ENCODE measurements around the gene ISG20. TPM values are rescaled to one million over a fixed set of nuclear protein-coding genes. Genes with fewer than 3 reads are reported as not detected.

Gene ISG20
- total and polyA plus RNA-seq, 2 donors (not counting 3 experiments of a cell fraction or from before 2014, with no cell fraction given) = 6.4 to 7.5 TPM

DNA sequence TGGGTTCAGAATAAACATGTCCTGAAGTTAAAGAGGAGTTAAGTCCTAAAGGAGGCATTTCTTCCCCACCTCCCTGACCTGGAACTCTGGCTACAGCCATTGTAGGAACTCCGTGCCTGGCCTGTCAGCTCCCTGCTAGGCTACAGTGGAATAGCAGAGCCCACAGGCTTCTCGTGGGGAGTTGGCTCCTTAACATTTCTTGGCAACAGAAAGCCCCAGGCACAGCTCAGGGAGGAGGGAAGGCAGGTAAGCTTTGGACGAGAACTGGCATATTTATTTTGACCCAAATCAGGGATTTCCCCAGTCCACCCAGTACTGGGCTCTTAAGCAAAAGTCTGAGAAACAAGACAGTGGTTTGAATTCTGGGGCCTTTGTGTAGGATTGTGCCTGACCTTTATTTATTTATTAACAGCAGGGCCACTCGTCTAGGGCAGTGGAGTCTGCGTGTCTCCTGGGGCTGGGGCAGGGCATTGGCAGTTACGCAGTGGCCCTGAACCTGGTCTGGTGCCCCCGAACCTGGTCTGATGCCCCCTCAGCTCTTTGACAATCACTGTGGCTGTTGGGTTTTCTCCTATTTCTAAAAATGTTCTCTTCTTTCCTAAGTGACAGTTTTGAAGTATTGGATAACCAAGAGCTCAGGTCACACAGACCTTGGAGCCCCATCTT lies 7.9 kb upstream of the ISG20 start:
- Histone ChIP-seq H3K9me1 (replicated peaks; ENCODE audit: control insufficient read depth, extremely low read depth, insufficient read depth, low read length) (no peaks in the 10 kb centered on the region), H3K79me2 (ENCODE audit: control insufficient read depth, insufficient read depth, low read length) (peaks cover 58% of the 10 kb centered on the region), H3K4me2 (ENCODE audit: insufficient read depth, low read length) (no peak overlapping the region), H3K9ac (replicated peaks; ENCODE audit: extremely low read depth, insufficient read depth, low read length) (no peak overlapping the region), H2AFZ (ENCODE audit: low read depth, low read length) (no peak overlapping the region), H4K20me1 (replicated peaks; ENCODE audit: control insufficient read depth, extremely low read depth, insufficient read depth, low read length) (no peaks in the 10 kb centered on the region), H3K9me3 (replicated peaks; ENCODE audit: control insufficient read depth, insufficient read depth, low read length) (no peaks in the 10 kb centered on the region), H3K4me3 (replicated peaks in 1 of 3; ENCODE audit: insufficient read depth in 1 of 3, low read depth in 1 of 3, low read length in 3 of 3) (no peak overlapping the region), H3K36me3 (ENCODE audit: control insufficient read depth in 2 of 2, extremely low read depth in 1 of 2, insufficient read depth in 2 of 2, low read length in 2 of 2) (peaks cover 12 to 32% of the 10 kb centered on the region in 2 experiments), H3K27me3 (ENCODE audit: control insufficient read depth in 2 of 2, insufficient read depth in 2 of 2, low read length in 2 of 2) (no peaks in the 10 kb centered on the region), H3K4me1 (ENCODE audit: control insufficient read depth, extremely low read depth, insufficient read depth, low read length) (peaks cover 19% of the 10 kb centered on the region), H3K27ac (ENCODE audit: insufficient read depth, low read depth, low read length) (peak overlapping the region; percentile 26)
- TF ChIP-seq, protein P1, sequence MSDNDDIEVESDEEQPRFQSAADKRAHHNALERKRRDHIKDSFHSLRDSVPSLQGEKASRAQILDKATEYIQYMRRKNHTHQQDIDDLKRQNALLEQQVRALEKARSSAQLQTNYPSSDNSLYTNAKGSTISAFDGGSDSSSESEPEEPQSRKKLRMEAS (IDR thresholded peaks at IDR 0.05; ENCODE audit: insufficient read depth, insufficient read length) = no peak
- no peak for TF ChIP-seq POLR2A (IDR thresholded peaks at IDR 0.05; ENCODE audit: low read depth, low read length)
- TF ChIP-seq, protein P2, sequence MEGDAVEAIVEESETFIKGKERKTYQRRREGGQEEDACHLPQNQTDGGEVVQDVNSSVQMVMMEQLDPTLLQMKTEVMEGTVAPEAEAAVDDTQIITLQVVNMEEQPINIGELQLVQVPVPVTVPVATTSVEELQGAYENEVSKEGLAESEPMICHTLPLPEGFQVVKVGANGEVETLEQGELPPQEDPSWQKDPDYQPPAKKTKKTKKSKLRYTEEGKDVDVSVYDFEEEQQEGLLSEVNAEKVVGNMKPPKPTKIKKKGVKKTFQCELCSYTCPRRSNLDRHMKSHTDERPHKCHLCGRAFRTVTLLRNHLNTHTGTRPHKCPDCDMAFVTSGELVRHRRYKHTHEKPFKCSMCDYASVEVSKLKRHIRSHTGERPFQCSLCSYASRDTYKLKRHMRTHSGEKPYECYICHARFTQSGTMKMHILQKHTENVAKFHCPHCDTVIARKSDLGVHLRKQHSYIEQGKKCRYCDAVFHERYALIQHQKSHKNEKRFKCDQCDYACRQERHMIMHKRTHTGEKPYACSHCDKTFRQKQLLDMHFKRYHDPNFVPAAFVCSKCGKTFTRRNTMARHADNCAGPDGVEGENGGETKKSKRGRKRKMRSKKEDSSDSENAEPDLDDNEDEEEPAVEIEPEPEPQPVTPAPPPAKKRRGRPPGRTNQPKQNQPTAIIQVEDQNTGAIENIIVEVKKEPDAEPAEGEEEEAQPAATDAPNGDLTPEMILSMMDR (IDR thresholded peaks at IDR 0.05; ENCODE audit: extremely low read depth in 1 of 2, insufficient read depth in 1 of 2, low read depth in 1 of 2, low read length in 2 of 2) = no peak
- TF ChIP-seq POLR2AphosphoS5 (IDR thresholded peaks at IDR 0.05; ENCODE audit: insufficient read depth, low read depth, low read length) = no peak
- no peak for TF ChIP-seq GATA2 (IDR thresholded peaks at IDR 0.05; ENCODE audit: insufficient read depth, insufficient read length, low read depth, low read length)
- no peak for FAIRE-seq
- intact Hi-C loops (cut with micrococcal nuclease) (loop anchor here (1.0 to 2.0 kb wide), 3 partner anchors 7 to 18 kb away; partner anchors contain the start of gene AEN), dilution Hi-C loops (cut with MboI; ENCODE audit: extremely low pct_ligation_motif_present, low sequenced_read_pairs) (no loop called here)
- no TSS peak for BruUV-seq (replicated peaks)
- DNase-seq (ENCODE audit: low read depth, low spot score) = no peak
- CTCF ChIA-PET = interaction anchor here (1.6 kb wide), 1 partner anchor 24 kb away, joined by 3 read pairs; no protein-coding TSS in a partner anchor
- POLR2A ChIA-PET = interaction anchor here (0.8 kb wide), 1 partner anchor 8 kb away, joined by 4 read pairs; the partner anchor contains the start of gene ISG20

Data from endothelial cell of umbilical vein (primary cell).